Calu3 (cell line): ENCODE measurements around the gene CRABP2. TPM values are rescaled to one million over a fixed set of nuclear protein-coding genes. Genes with fewer than 3 reads are reported as not detected.

Experiments used
- BruUV-seq: library from RNA; stranded (reverse); fragments of 400-500 nt; replicated peaks from 2 replicates; lab custom pipeline; 2021; lab: Mats Ljungman, UMichigan
- CTCF ChIA-PET: fragments of 300-600 bp; sonication (Branson Sonifier 250); formaldehyde crosslinking; loops from one replicate; lab custom pipeline; 2022; ENCODE audit warnings: antibody characterized with exemption; lab: Charles Lee
- DNase-seq: peaks from one replicate; pipeline ENCODE4 v3.0.0; 2022
- H3K27ac Mint-ChIP-seq: one replicate; pipeline ENCODE4 v1.8.0; 2022; ENCODE audit warnings: mixed read lengths; ENCODE audit not compliant: unreplicated experiment
- H3K27me3 Mint-ChIP-seq: one replicate; pipeline ENCODE4 v1.8.0; 2022; ENCODE audit warnings: mixed read lengths; ENCODE audit not compliant: unreplicated experiment
- H3K36me3 Mint-ChIP-seq: one replicate; pipeline ENCODE4 v1.8.0; 2022; ENCODE audit warnings: mild to moderate bottlenecking, moderate library complexity, mixed read lengths; ENCODE audit not compliant: insufficient read depth, unreplicated experiment
- H3K4me1 Mint-ChIP-seq: one replicate; pipeline ENCODE4 v1.8.0; 2022; ENCODE audit warnings: mild to moderate bottlenecking, low read depth, mixed read lengths; ENCODE audit not compliant: unreplicated experiment
- H3K4me3 Mint-ChIP-seq: one replicate; pipeline ENCODE4 v1.8.0; 2022; ENCODE audit warnings: mild to moderate bottlenecking, low read depth, moderate library complexity, mixed read lengths; ENCODE audit not compliant: unreplicated experiment
- H3K9me3 Mint-ChIP-seq: one replicate; pipeline ENCODE4 v1.8.0; 2022; ENCODE audit warnings: low read depth, mixed read lengths; ENCODE audit not compliant: unreplicated experiment
- intact Hi-C: fragments of 100-400 bp; cut with micrococcal nuclease; formaldehyde crosslinking; loops from one replicate; pipeline ENCODE4 v1.10.0; 2022; ENCODE audit not compliant: unreplicated experiment
- total RNA-seq: library from RNA; stranded (reverse); gene quantifications from 2 replicates; pipeline ENCODE4 v1.2.3, GENCODE V29; 2022
- TF ChIP-seq, protein P1 (sequence below): fragments of 200-600 bp; IDR thresholded peaks from one replicate; pipeline ENCODE4 v1.8.0; 2022; ENCODE audit warnings: antibody characterized with exemption; ENCODE audit not compliant: unreplicated experiment

CRABP2 gene
- total RNA-seq, 1 experiment from 2014 or later = 17.6 TPM

DNA sequence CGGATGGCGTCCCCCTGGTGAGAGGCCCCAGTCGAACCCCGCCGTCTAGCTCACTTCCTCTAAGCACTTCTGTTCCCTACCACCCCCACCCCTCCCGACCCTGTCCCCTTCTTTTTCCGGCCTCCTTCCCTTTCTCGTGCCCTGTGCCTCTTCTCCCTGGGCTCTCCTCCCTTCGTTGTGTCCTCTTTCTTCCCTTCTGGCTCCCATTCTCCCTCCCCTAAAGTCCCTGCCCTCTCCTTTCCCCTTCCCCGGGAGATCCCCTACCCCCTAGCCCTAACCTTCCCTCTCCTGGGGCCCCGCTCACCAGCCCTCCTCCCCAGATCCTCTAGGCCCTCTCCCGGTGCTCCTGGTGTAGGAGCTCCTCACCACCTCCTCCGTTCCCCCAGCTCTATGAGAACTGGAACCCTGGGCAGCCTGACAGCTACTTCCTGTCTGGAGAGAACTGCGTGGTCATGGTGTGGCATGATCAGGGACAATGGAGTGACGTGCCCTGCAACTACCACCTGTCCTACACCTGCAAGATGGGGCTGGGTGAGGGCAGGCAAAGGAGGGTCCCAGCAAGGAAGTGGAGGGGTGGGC, 47.6 kb downstream of the CRABP2 start:
- peaks cover 59% of the 10 kb centered on the region for H3K4me1 Mint-ChIP-seq
- CTCF ChIA-PET = interaction anchor here (0.6 to 1.8 kb wide), 5 partner anchors 20 to 243 kb away, joined by 4 to 7 read pairs (median 5); partner anchors contain the start of gene METTL25B

DNA sequence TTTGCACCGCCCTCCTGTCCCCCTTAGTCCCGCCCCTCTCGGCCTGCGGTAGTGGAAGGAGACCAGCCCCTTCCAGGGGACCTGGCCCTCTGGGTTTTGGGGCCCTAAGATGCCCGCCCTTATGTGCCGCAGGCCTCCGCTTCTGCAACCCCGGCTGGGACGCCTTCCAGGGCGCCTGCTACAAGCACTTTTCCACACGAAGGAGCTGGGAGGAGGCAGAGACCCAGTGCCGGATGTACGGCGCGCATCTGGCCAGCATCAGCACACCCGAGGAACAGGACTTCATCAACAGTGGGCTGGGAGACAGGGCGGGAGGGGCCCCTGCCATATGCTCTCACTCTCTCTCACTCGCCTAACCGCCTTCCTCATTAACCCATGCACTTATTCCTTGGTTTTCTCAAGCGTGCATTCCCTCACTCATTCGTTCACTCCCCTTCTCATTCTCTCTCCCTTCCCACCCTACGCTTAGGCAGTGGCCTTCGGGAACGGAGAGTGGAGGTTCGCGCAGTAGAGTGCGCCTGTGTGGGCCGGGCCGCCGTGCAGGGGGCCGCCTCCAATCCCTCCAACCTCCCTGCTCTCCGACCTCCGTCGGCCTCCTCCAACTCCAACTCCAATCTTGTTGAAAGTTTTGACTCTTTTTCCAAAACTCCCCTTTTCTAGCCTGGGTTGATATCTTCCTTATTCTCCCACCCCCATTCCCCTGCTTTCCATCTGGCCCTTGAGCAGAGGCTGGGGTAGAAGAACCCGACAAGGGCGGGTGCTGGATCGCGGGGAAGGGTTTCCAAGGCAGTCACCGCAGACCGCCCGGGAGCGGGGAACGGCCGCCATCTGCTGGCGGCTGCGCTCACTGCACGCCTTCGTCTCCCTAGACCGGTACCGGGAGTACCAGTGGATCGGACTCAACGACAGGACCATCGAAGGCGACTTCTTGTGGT, 48.3 kb downstream of the CRABP2 start:
- TF ChIP-seq, protein P1, sequence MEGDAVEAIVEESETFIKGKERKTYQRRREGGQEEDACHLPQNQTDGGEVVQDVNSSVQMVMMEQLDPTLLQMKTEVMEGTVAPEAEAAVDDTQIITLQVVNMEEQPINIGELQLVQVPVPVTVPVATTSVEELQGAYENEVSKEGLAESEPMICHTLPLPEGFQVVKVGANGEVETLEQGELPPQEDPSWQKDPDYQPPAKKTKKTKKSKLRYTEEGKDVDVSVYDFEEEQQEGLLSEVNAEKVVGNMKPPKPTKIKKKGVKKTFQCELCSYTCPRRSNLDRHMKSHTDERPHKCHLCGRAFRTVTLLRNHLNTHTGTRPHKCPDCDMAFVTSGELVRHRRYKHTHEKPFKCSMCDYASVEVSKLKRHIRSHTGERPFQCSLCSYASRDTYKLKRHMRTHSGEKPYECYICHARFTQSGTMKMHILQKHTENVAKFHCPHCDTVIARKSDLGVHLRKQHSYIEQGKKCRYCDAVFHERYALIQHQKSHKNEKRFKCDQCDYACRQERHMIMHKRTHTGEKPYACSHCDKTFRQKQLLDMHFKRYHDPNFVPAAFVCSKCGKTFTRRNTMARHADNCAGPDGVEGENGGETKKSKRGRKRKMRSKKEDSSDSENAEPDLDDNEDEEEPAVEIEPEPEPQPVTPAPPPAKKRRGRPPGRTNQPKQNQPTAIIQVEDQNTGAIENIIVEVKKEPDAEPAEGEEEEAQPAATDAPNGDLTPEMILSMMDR = peak; percentile 97
- Mint-ChIP-seq H3K9me3 (no peaks in the 10 kb centered on the region), H3K27me3 (no peaks in the 10 kb centered on the region), H3K36me3 (peaks cover 61% of the 10 kb centered on the region), H3K4me3 (peak overlapping the region; percentile 27), H3K4me1 (peaks cover 52% of the 10 kb centered on the region), H3K27ac (no peak overlapping the region)
- peak; percentile 83 for DNase-seq
- CTCF ChIA-PET = interaction anchor here (0.6 to 1.8 kb wide), 4 partner anchors 21 to 242 kb away, joined by 4 to 7 read pairs (median 4); no protein-coding TSS in a partner anchor
- intact Hi-C loops = loop anchor here (1.0 kb wide), 1 partner anchor 30 kb away; no protein-coding TSS in a partner anchor
- BruUV-seq = no TSS peak

More for the DNA sequence above, 47.6 kb downstream of the CRABP2 start:
- H3K27ac Mint-ChIP-seq = no peak overlapping the region
- no peak for DNase-seq
- BruUV-seq = no TSS peak
- H3K36me3 Mint-ChIP-seq = peaks cover 60% of the 10 kb centered on the region
- no peaks in the 10 kb centered on the region for H3K27me3 Mint-ChIP-seq
- H3K9me3 Mint-ChIP-seq = no peaks in the 10 kb centered on the region
- TF ChIP-seq, protein P1 = peak; percentile 10
- peak overlapping the region; percentile 27 for H3K4me3 Mint-ChIP-seq
- intact Hi-C loops = loop anchor here (1.0 kb wide), 1 partner anchor 31 kb away; no protein-coding TSS in a partner anchor

DNA sequence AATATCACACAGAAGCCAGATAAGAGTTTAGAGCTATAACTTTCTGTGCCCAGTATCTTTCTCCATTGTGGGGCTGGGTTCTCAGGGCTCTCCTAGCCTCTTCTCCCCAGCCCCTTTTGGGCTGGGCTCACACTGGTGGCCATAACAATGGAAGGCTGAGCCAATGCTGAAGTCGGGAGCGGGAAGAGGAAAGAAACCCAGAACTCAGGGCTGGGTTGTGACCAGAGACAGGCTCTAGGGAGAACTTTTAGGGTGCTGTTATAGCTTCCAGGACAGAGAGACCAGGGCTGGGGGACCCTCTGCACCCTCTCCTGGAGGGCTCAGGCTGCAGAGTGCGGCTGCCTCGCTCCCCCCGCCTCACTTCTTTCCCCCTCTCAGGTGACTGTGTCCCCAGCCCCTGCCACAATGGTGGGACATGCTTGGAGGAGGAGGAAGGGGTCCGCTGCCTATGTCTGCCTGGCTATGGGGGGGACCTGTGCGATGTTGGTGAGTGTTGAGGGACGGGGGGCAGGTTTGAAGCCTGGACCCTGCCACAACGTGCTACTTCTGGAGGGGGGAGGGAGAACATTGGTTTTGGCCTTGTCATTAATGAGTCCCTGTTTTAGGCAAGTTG, 49.4 kb downstream of the CRABP2 start:
- Mint-ChIP-seq H3K36me3 (peaks cover 54% of the 10 kb centered on the region), H3K27me3 (no peaks in the 10 kb centered on the region), H3K4me1 (peaks cover 41% of the 10 kb centered on the region), H3K4me3 (no peak overlapping the region), H3K9me3 (no peaks in the 10 kb centered on the region), H3K27ac (no peak overlapping the region)
- DNase-seq = no peak
- intact Hi-C loops = no loop called here
- no TSS peak for BruUV-seq
- CTCF ChIA-PET = no interaction called here
- TF ChIP-seq, protein P1 = no peak

DNA sequence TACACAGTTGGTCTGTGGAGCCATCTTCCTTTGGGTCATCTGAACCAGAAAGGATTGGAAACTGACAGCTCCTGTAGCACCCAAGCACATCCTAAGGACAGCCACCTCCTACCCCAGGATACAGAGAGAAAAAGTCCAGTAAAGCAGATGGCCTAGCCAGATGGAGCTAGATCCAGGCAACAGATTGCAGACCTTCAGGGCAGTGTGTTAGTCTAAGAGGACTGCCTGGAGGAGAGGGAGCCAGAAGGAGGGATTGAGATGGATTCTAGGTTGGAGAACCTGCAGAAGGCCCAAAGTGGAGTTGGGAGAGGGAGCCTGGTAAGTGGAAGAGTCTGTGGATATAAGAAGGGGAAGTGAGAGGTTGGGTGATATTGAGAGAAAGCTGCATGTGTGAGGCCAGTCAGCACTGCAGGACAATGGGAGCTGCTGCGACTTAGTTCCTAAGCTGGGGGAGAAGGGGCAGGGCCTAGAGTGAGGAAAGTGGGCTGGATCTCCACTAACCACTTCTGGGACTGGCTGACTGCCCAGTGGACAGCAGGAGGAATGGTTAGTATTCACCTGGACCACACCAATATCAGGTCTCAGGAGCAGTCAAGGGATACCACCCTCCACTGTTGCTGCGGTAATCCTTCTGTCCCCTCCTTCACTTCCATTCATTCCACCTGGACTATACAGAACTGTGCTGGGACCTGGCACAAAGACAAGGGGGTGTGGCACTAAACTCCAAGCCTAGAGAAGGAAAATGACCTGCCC, 50.1 kb downstream of the CRABP2 start:
- H3K4me1 Mint-ChIP-seq = peaks cover 36% of the 10 kb centered on the region
- H3K27me3 Mint-ChIP-seq = no peaks in the 10 kb centered on the region
- CTCF ChIA-PET = no interaction called here
- TF ChIP-seq, protein P1 = no peak
- no peak overlapping the region for H3K4me3 Mint-ChIP-seq
- H3K9me3 Mint-ChIP-seq = no peaks in the 10 kb centered on the region
- H3K27ac Mint-ChIP-seq = no peak overlapping the region
- intact Hi-C loops = no loop called here
- BruUV-seq = no TSS peak
- peaks cover 47% of the 10 kb centered on the region for H3K36me3 Mint-ChIP-seq
- no peak for DNase-seq
